ENCODE measurements around the gene CDC26. TPM values are rescaled to one million over a fixed set of nuclear protein-coding genes. Genes with fewer than 3 reads are reported as not detected.

CDC26 gene
- total RNA-seq, 1 experiment from 2014 or later: 22.0 TPM

DNA sequence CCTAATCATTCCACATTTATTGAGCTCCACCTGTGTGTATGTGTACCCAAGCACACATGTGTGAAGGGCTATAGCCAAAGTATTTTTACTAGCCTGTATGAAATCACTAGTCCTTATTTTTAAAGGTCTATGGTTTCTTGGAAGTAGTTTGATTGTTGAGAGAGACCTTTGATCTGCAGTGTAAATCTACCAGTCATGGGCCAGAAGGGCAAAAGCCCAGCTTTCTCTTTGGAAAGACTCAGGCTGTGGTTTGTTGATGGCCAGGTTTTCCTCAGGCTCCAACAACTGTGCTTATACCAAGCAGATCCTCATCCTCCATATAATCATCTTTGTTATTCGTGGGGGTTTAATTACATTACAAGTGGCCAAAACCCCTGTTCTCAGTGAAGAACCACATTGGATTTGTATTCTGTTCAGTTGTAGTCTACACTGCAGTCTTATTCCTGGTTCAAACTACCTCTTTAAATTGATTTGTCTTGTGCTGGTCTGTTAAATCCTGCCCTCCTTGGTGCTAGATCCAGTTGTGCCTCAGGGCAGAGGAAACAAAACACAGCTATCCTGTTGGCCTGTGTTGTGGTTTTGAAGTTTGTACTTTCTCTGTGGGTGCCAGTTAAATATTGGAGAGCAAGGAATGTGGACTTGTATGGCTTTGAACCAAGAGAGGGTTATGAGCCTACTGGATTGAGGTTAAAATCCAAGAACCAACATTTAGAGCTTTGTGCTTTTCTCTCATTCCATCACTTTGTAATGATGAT lies 13.3 kb downstream of the CDC26 start:
- Histone ChIP-seq H3K4me1 (ENCODE audit: control insufficient read depth in 1 of 2, insufficient read depth in 2 of 2, low read length in 2 of 2) (no peaks in the 10 kb centered on the region), H4K20me1 (ENCODE audit: insufficient read depth) (no peaks in the 10 kb centered on the region), H3K9me2 (ENCODE audit: insufficient read depth) (no peaks in the 10 kb centered on the region), H3K36me3 (ENCODE audit: control insufficient read depth in 1 of 2, insufficient read depth in 2 of 2, low read length in 2 of 2) (peaks cover 7 to 27% of the 10 kb centered on the region in 2 experiments; a peak in 3 of 4 replicates), H3K9ac (ENCODE audit: low read length) (no peak overlapping the region), H2AFZ (ENCODE audit: low read depth, low read length, poor library complexity, severe bottlenecking) (no peak overlapping the region), H3K4me2 (ENCODE audit: low read length) (no peak overlapping the region), H3K27ac (ENCODE audit: low read depth, low read length) (no peak overlapping the region), H3K9me3 (ENCODE audit: control insufficient read depth in 1 of 2, insufficient read depth in 1 of 2, low read depth in 1 of 2, low read length in 2 of 2) (no peaks in the 10 kb centered on the region), H3K79me2 (ENCODE audit: insufficient read depth, low read length) (no peaks in the 10 kb centered on the region), H3K4me3 (replicated peaks in 1 of 2; ENCODE audit: low read depth in 1 of 2, low read length in 2 of 2) (no peak overlapping the region), H3K27me3 (ENCODE audit: insufficient read depth, low read length) (no peaks in the 10 kb centered on the region)
- intact Hi-C loops (cut with micrococcal nuclease): no loop called here
- ChIA-PET CTCF (no interaction called here), RAD21 (ENCODE audit: low non-redundant PET in 1 of 2, low total read pairs in 2 of 2, uncharacterized antibody in 2 of 2, unreplicated experiment in 2 of 2) (no interaction called here), POLR2A (no interaction called here)
- BruUV-seq (replicated peaks): no TSS peak
- TF ChIP-seq EGR1 (IDR thresholded peaks at IDR 0.05; ENCODE audit: low read depth): no peak
- TF ChIP-seq EZH2 (IDR thresholded peaks at IDR 0.05): no peak
- no peak for TF ChIP-seq POLR2AphosphoS5 (IDR thresholded peaks at IDR 0.05; ENCODE audit: low read depth, low read length)
- TF ChIP-seq, protein P1, sequence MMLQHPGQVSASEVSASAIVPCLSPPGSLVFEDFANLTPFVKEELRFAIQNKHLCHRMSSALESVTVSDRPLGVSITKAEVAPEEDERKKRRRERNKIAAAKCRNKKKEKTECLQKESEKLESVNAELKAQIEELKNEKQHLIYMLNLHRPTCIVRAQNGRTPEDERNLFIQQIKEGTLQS (IDR thresholded peaks at IDR 0.05): no peak
- no peak for TF ChIP-seq ZFX (IDR thresholded peaks at IDR 0.05)
- no peak for TF ChIP-seq POLR2A (IDR thresholded peaks at IDR 0.05; ENCODE audit: borderline replicate concordance, extremely low read depth, insufficient read depth, insufficient read length)
- TF ChIP-seq, protein P2, sequence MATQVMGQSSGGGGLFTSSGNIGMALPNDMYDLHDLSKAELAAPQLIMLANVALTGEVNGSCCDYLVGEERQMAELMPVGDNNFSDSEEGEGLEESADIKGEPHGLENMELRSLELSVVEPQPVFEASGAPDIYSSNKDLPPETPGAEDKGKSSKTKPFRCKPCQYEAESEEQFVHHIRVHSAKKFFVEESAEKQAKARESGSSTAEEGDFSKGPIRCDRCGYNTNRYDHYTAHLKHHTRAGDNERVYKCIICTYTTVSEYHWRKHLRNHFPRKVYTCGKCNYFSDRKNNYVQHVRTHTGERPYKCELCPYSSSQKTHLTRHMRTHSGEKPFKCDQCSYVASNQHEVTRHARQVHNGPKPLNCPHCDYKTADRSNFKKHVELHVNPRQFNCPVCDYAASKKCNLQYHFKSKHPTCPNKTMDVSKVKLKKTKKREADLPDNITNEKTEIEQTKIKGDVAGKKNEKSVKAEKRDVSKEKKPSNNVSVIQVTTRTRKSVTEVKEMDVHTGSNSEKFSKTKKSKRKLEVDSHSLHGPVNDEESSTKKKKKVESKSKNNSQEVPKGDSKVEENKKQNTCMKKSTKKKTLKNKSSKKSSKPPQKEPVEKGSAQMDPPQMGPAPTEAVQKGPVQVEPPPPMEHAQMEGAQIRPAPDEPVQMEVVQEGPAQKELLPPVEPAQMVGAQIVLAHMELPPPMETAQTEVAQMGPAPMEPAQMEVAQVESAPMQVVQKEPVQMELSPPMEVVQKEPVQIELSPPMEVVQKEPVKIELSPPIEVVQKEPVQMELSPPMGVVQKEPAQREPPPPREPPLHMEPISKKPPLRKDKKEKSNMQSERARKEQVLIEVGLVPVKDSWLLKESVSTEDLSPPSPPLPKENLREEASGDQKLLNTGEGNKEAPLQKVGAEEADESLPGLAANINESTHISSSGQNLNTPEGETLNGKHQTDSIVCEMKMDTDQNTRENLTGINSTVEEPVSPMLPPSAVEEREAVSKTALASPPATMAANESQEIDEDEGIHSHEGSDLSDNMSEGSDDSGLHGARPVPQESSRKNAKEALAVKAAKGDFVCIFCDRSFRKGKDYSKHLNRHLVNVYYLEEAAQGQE (IDR thresholded peaks at IDR 0.05; ENCODE audit: low read depth): no peak
- TF ChIP-seq, protein P3, sequence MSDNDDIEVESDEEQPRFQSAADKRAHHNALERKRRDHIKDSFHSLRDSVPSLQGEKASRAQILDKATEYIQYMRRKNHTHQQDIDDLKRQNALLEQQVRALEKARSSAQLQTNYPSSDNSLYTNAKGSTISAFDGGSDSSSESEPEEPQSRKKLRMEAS (IDR thresholded peaks at IDR 0.05): no peak
- no peak for TF ChIP-seq ZNF274 (IDR thresholded peaks at IDR 0.05; ENCODE audit: low read depth, low read length)
- no peak for TF ChIP-seq JUND (IDR thresholded peaks at IDR 0.05)
- no peak for TF ChIP-seq YY1 (IDR thresholded peaks at IDR 0.05; ENCODE audit: extremely low read depth, insufficient replicate concordance, low read depth, low read length)
- no peak for TF ChIP-seq RAD21 (IDR thresholded peaks at IDR 0.05; ENCODE audit: low read depth)
- DNase-seq (ENCODE audit: low read depth, low spot score) (no peak), ATAC-seq (no peak)
